ENCODE measurements around the gene SBNO2. TPM values are rescaled to one million over a fixed set of nuclear protein-coding genes. Genes with fewer than 3 reads are reported as not detected.
A peak's percentile ranks its signal among the peaks of the same experiment; 100 is the strongest.

SBNO2 gene
- total RNA-seq, 6 experiments from 2014 or later = 21.5 to 54.4 (median 25.5) TPM

DNA sequence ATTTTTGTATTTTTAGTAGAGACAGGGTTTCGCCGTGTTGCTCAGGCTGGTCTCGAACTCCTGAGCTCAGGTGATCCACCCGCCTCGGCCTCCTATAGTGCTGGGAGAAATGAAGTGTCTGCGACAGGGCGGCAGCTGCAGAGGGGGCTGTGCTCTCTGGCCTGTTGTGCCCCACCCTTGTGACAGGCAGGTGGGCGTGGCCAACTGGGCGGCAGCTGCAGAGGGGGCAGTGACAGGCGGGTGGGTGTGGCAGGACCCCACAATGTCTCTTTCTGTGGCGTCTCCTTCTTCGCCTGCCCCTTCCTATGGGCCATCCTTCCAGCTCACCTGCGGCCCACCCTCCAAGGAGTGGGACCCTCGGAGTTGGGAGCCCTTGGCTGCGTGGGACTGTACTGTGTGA lies 43.3 kb upstream of the SBNO2 start:
- ATAC-seq (no peak), DNase-seq (no peak)
- 85% methylated on average over 7 of the region's 15 CpGs for WGBS (ENCODE audit: insufficient coverage, low coverage, low lambda C conversion rate, missing lambda C conversion rate)
- intact Hi-C loops (cut with DNase I) = no loop called here
- H3K4me3 ChIP-seq = no peak overlapping the region
- H3K9me3 ChIP-seq = no peaks in the 10 kb centered on the region
- H3K27ac ChIP-seq = no peak overlapping the region
- TF ChIP-seq, protein P1, sequence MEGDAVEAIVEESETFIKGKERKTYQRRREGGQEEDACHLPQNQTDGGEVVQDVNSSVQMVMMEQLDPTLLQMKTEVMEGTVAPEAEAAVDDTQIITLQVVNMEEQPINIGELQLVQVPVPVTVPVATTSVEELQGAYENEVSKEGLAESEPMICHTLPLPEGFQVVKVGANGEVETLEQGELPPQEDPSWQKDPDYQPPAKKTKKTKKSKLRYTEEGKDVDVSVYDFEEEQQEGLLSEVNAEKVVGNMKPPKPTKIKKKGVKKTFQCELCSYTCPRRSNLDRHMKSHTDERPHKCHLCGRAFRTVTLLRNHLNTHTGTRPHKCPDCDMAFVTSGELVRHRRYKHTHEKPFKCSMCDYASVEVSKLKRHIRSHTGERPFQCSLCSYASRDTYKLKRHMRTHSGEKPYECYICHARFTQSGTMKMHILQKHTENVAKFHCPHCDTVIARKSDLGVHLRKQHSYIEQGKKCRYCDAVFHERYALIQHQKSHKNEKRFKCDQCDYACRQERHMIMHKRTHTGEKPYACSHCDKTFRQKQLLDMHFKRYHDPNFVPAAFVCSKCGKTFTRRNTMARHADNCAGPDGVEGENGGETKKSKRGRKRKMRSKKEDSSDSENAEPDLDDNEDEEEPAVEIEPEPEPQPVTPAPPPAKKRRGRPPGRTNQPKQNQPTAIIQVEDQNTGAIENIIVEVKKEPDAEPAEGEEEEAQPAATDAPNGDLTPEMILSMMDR (IDR thresholded peaks at IDR 0.05) = no peak
- no peak for TF ChIP-seq POLR2A (IDR thresholded peaks at IDR 0.05)
- H3K27me3 ChIP-seq = no peaks in the 10 kb centered on the region
- H3K4me1 ChIP-seq = peaks cover 0 to 29% (median 9%) of the 10 kb centered on the region in 4 donors
- peaks cover 0 to 20% (median 3%) of the 10 kb centered on the region in 4 donors for H3K36me3 ChIP-seq

DNA sequence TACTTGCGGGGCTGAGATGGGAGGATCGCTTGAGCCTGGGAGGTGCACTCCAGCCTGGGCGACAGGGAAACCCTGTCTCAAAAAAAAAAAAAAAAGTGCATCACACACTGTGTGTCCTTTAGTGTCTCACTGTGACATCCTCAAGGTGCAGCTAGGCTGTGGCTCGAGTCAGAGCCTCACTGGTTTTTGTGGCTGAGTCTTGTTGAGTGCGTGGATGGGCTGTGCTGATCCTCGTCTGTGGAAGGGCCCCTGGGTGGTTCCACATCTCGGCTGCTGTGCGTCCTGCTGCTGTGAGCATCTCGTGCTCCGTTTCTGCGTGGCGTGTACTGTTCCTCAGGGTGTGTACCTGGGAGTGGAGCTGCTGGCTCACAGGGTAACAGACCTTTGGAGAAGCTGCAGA lies 42.7 kb upstream of the SBNO2 start:
- DNase-seq (no peak), ATAC-seq (no peak)
- Histone ChIP-seq H3K36me3 (peaks cover 0 to 15% (median under 1%) of the 10 kb centered on the region in 4 donors), H3K9me3 (no peaks in the 10 kb centered on the region), H3K27me3 (no peaks in the 10 kb centered on the region), H3K4me3 (no peak overlapping the region), H3K27ac (no peak overlapping the region), H3K4me1 (peaks cover 0 to 34% (median 12%) of the 10 kb centered on the region in 4 donors)
- WGBS (ENCODE audit: insufficient coverage, low coverage, low lambda C conversion rate, missing lambda C conversion rate) = 84% methylated on average over 5 of the region's 12 CpGs
- intact Hi-C loops (cut with DNase I) = no loop called here
- TF ChIP-seq POLR2A (IDR thresholded peaks at IDR 0.05) = no peak
- TF ChIP-seq, protein P1 (IDR thresholded peaks at IDR 0.05) = no peak

DNA sequence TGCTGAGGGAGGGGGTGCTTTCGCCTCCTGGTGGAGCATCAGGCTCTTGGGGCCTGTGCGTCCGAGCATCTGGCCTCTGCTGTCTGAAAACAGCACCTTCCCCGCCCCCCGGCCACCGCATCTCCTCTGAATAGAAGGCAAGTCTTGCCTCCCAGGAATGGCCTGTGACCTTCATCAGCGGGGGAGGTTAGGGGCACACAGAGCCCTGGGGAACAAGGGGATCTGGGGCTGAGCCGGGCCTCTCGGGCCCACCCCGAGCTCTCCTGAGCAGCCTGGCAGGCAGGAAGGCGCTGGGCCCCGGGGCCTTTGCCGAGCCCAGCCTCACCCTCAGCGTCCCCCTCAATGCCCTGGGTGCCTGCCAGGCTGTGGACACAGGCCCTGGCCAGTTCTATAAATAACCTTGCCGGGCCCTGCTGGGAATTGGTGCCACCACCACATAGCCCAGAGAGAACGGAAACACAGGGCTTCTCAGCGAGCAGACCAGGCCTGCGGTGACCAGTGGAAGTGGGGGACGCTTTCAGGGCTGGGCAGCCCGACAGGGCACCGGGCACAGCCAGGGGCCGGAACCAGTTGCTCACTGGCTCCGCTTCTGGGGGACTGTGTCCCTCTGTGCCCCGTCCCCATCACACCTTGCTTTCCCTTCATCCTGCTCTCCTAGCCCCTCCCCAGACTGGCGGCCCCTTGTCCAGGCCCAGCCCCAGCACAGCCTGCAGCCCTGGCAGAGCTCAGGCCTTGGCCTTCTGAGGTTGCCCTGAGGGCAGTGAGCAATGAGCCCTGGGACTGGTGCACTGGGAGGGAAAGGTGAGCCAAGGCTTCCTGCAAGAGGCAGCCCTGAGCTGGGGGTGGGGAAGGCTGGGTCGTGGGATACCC lies 41.0 kb upstream of the SBNO2 start:
- Histone ChIP-seq H3K27me3 (no peaks in the 10 kb centered on the region), H3K27ac (peak overlapping the region in 2 of 3 donors; percentile 68 to 77), H3K4me3 (no peak overlapping the region), H3K4me1 (peaks cover 0 to 42% (median 16%) of the 10 kb centered on the region in 4 donors), H3K36me3 (peaks cover 0 to under 1% (median under 1%) of the 10 kb centered on the region in 4 donors), H3K9me3 (no peaks in the 10 kb centered on the region)
- DNase-seq = peak in 2 of 3 donors; percentile 69 to 79
- intact Hi-C loops (cut with DNase I) = no loop called here
- peak; percentile 19 for TF ChIP-seq POLR2A (IDR thresholded peaks at IDR 0.05)
- TF ChIP-seq, protein P1 (IDR thresholded peaks at IDR 0.05) = no peak
- WGBS (ENCODE audit: insufficient coverage, low coverage, low lambda C conversion rate, missing lambda C conversion rate) = 51% methylated on average over 11 of the region's 26 CpGs
- peak; percentile 45 to 62 (median 54) for ATAC-seq

- intact Hi-C loops (cut with DNase I) = no loop called here
These were observed 40.3 kb upstream of the SBNO2 start for GRCh38 chr19:1214299-1214861.

More at GRCh38 chr19:1214299-1214861, 40.3 kb upstream of the SBNO2 start:
- WGBS (ENCODE audit: insufficient coverage, low coverage, low lambda C conversion rate, missing lambda C conversion rate) = 40% methylated on average over 2 of the region's 21 CpGs
- Histone ChIP-seq H3K4me1 (peaks cover 0 to 42% (median 19%) of the 10 kb centered on the region in 4 donors), H3K4me3 (no peak overlapping the region), H3K27me3 (no peaks in the 10 kb centered on the region), H3K36me3 (peaks cover 0 to 2% (median 0%) of the 10 kb centered on the region in 4 donors), H3K27ac (peak overlapping the region in 2 of 3 donors; percentile 68 to 77), H3K9me3 (no peaks in the 10 kb centered on the region)
- TF ChIP-seq, protein P1 (IDR thresholded peaks at IDR 0.05) = no peak
- no peak for TF ChIP-seq POLR2A (IDR thresholded peaks at IDR 0.05)
- ATAC-seq = no peak
- DNase-seq = peak in 2 of 3 donors; percentile 23 to 50

Measured in right lobe of liver (tissue), 6 donors.